K562 (cell line): ENCODE results near the gene KRTAP19-7. TPM values are rescaled to one million over a fixed set of nuclear protein-coding genes. Genes with fewer than 3 reads are reported as not detected.

Source experiments
- ATAC-seq: fragments of 200-7000 bp; cut with Tn5 transposase; 3 replicates; pipeline ENCODE4 v1.9.1; 2020; ENCODE audit warnings: moderate library complexity
- BruUV-seq: library from RNA; stranded (reverse); fragments of 400-500 nt; replicated peaks from 2 replicates; lab custom pipeline; 2021; lab: Mats Ljungman, UMichigan
- CTCF ChIA-PET: fragments of 300-600 bp; formaldehyde crosslinking; extraction: SDS; loops from one replicate; lab custom pipeline; 2021; ENCODE audit warnings: low intra/inter-chr PET ratio; lab: Yijun Ruan, JAX
- POLR2A ChIA-PET: fragments of 300-600, 350-650 bp; sonication (Branson Sonifier 250); formaldehyde crosslinking; extraction: SDS; loops from one replicate; lab custom pipeline; 2021; ENCODE audit warnings: antibody characterized with exemption, inconsistent platforms; lab: Yijun Ruan, JAX
- DNase-seq, 4 experiments: peaks; one replicate each; pipeline versions ENCODE4 v3.0.0 to v3.0.0-alpha.2; 2011 to 2018; ENCODE audit warnings: low spot score in 3 of 4, mixed read lengths in 3 of 4; ENCODE audit errors: extremely low read depth in 1 of 4
- FAIRE-seq: peaks from 2 replicates; lab custom pipeline; 2011; peaks lifted over from hg19 to GRCh38; lab: Jason Lieb, UNC
- H2AFZ ChIP-seq: 2 replicates; pipeline ENCODE4 v1.6.0; 2011; ENCODE audit warnings: low read depth, low read length, control low read depth, inconsistent platforms
- H3K27ac ChIP-seq: fragments of 200-600 bp; 3 replicates; pipeline ENCODE4 v1.8.0; 2011; ENCODE audit warnings: low read depth, mild to moderate bottlenecking, control low read depth, inconsistent platforms, low read length, moderate library complexity, mixed read lengths; ENCODE audit errors: extremely low read depth
- H3K27me3 ChIP-seq, 2 experiments: fragments of 300-600 bp in 1 of 2; 2 replicates in 1 of 2; 3 replicates in 1 of 2; pipeline versions ENCODE4 v1.6.0 to v1.8.0; 2011; ENCODE audit warnings: inconsistent platforms in 2 of 2, low read length in 2 of 2, mild to moderate bottlenecking in 1 of 2, mixed read lengths in 1 of 2, moderate library complexity in 1 of 2; ENCODE audit not compliant: control insufficient read depth in 2 of 2, insufficient read depth in 2 of 2
- H3K36me3 ChIP-seq: fragments of 300-600 bp; 3 replicates; pipeline ENCODE4 v1.8.0; 2011; ENCODE audit warnings: mild to moderate bottlenecking, low read length, inconsistent platforms; ENCODE audit not compliant: control insufficient read depth, insufficient read depth
- H3K4me1 ChIP-seq, 2 experiments: fragments of 200-600 bp in 1 of 2; replicated peaks in 1 of 2; 2 replicates in 1 of 2; 3 replicates in 1 of 2; pipeline versions ENCODE4 v1.5.1 to v1.8.0; 2011; ENCODE audit warnings: inconsistent platforms in 2 of 2, low read length in 2 of 2, mild to moderate bottlenecking in 1 of 2, mixed read lengths in 1 of 2, moderate library complexity in 1 of 2; ENCODE audit not compliant: control insufficient read depth in 2 of 2, insufficient read depth in 2 of 2
- H3K4me2 ChIP-seq: 2 replicates; pipeline ENCODE4 v1.6.1; 2011; ENCODE audit warnings: low read length, control low read depth, inconsistent platforms, mixed read lengths; ENCODE audit not compliant: insufficient read depth
- H3K4me3 ChIP-seq: fragments of 200-600 bp; sonication (generic), shearing (Covaris generic); 2 replicates; pipeline ENCODE4 v1.5.1; 2016; ENCODE audit warnings: control low read depth, inconsistent platforms
- H3K79me2 ChIP-seq: fragments of 200-600 bp; 3 replicates; pipeline ENCODE4 v1.8.0; 2011; ENCODE audit warnings: low read length, inconsistent platforms; ENCODE audit not compliant: control insufficient read depth, insufficient read depth
- H3K9ac ChIP-seq, 2 experiments: 2 replicates each; pipeline versions ENCODE4 v1.6.0 to v1.6.1; 2011; ENCODE audit warnings: low read depth in 2 of 2, low read length in 2 of 2, control low read depth in 1 of 2, inconsistent platforms in 1 of 2, mild to moderate bottlenecking in 1 of 2, mixed read lengths in 1 of 2; ENCODE audit not compliant: insufficient read depth in 1 of 2
- H3K9me1 ChIP-seq: one replicate; pipeline ENCODE4 v1.6.0; 2011; ENCODE audit warnings: inconsistent platforms, mild to moderate bottlenecking, low read length, moderate library complexity; ENCODE audit not compliant: control insufficient read depth, insufficient read depth
- H3K9me3 ChIP-seq: replicated peaks from 2 replicates; pipeline ENCODE4 v1.5.1; 2011; ENCODE audit warnings: low read depth, low read length, inconsistent platforms; ENCODE audit not compliant: control insufficient read depth, insufficient read depth
- H4K20me1 ChIP-seq: replicated peaks from 2 replicates; pipeline ENCODE4 v1.6.1; 2011; ENCODE audit warnings: low read length, inconsistent platforms, mixed read lengths; ENCODE audit not compliant: control insufficient read depth, insufficient read depth
- HSF4 ChIP-seq: fragments of 250-450 bp; sonication (Bioruptor Pico); IDR thresholded peaks from 2 replicates; pipeline ENCODE4 v2.1.2; 2022; ENCODE audit warnings: mild to moderate bottlenecking, moderate library complexity, borderline replicate concordance
- NFIC ChIP-seq: fragments of 450-650 bp; IDR thresholded peaks from 2 replicates; pipeline ENCODE4 v1.6.1; 2017; ENCODE audit warnings: mild to moderate bottlenecking, inconsistent platforms
- NFIX ChIP-seq: fragments of 250-450 bp; sonication (Bioruptor Pico); IDR thresholded peaks from 2 replicates; pipeline ENCODE4 v1.4.0; 2020; ENCODE audit warnings: low read depth, mild to moderate bottlenecking, moderate library complexity
- TAF7 ChIP-seq: fragments of 450-650 bp; IDR thresholded peaks from 2 replicates; pipeline ENCODE4 v1.6.1; 2016; ENCODE audit warnings: missing genetic modification characterization, missing compliant biosample characterization
- TBP ChIP-seq: optimal IDR thresholded peaks from 2 replicates; pipeline ENCODE3; 2011; ENCODE audit warnings: low read depth, low read length, improper control_type of control experiment
- THRA ChIP-seq: fragments of 450-650 bp; IDR thresholded peaks from 2 replicates; pipeline ENCODE4 v1.6.1; 2017; ENCODE audit warnings: mild to moderate bottlenecking, moderate library complexity
- ZNF449 ChIP-seq: fragments of 250-450 bp; sonication (Bioruptor Pico); IDR thresholded peaks from 2 replicates; pipeline ENCODE4 v1.8.0; 2022; ENCODE audit warnings: moderate library complexity, mild to moderate bottlenecking, inconsistent platforms
- WGBS: fragments of 100-300 bp; shearing (Covaris generic); methylation state at CpG from one replicate; pipeline ENCODE4 v1.1.6; 2016; ENCODE audit warnings: low coverage, mixed read lengths; ENCODE audit not compliant: insufficient coverage; ENCODE audit errors: missing lambda C conversion rate; 5-methylcytosine and 5-hydroxymethylcytosine counted together
- in situ Hi-C: fragments of 300-500 bp; cut with MboI; formaldehyde crosslinking; loops from 4 replicates; pipeline ENCODE4 v1.15.0; 2018; ENCODE audit warnings: inconsistent platforms, mixed read lengths
- intact Hi-C: fragments of 100-400 bp; cut with micrococcal nuclease; formaldehyde crosslinking; loops from 2 replicates; pipeline ENCODE4 v1.14.2; 2022
- polyA plus RNA-seq, 8 experiments: library from polyadenylated mRNA; depleted of rRNA in 4 of 8; stranded (reverse) in 5 of 8; unstranded in 3 of 8; fragments of >200 nt; fragmentation: Nextera tagmentation in 2 of 8; fragmentation: Illumina TruSeq in 1 of 8; extraction: Ambion mirVana in 2 of 8; extraction: Trizol in 1 of 8; gene quantifications; 2 replicates each; pipeline versions ENCODE4 v1.2.1 to v1.2.3, GENCODE V29; 2011 to 2014; ENCODE audit warnings: inconsistent platforms in 1 of 8, missing spikeins in 1 of 8
- total RNA-seq, 7 experiments: library from RNA; depleted of rRNA in 6 of 7; stranded (reverse); fragments of >200 nt in 6 of 7; fragmentation: Illumina TruSeq in 2 of 7; extraction: Trizol in 2 of 7; gene quantifications; 2 replicates each; pipeline versions ENCODE4 v1.2.1 to v1.2.3, GENCODE V29; 2011 to 2021; ENCODE audit warnings: low replicate concordance in 1 of 7

KRTAP19-7 gene
- total and polyA plus RNA-seq, 9 of the 15 experiments (the other 6 are each of a cell fraction or from before 2014, with no cell fraction given), result not detected

- no peak overlapping the region for H3K27ac ChIP-seq
- intact Hi-C loops, result no loop called here
- ATAC-seq, result no peak
- DNase-seq, result no peak
- H3K4me2 ChIP-seq, result no peak overlapping the region
- H3K9me1 ChIP-seq, result no peaks in the 10 kb centered on the region
- no peak for TF ChIP-seq HSF4 (CRISPR knock-in tag)
- TF ChIP-seq TAF7 (tag), result no peak
- TF ChIP-seq ZNF449, result no peak
- peak; percentile 77 for TF ChIP-seq NFIC
- no peak for TF ChIP-seq THRA
- peak; percentile 84 for TF ChIP-seq NFIX (CRISPR knock-in tag)
- TF ChIP-seq TBP, result no peak
- 0% methylated on average over 2 of the region's 2 CpGs for WGBS
- no peak overlapping the region for H2AFZ ChIP-seq
- H3K9me3 ChIP-seq, result no peaks in the 10 kb centered on the region; the same call in 1 of the 2 replicates
- ChIA-PET POLR2A (no interaction called here), CTCF (no interaction called here)
- H3K4me3 ChIP-seq, result no peak overlapping the region
- BruUV-seq, result no TSS peak
- H3K9ac ChIP-seq, result no peak overlapping the region
- no peak for FAIRE-seq
- no peaks in the 10 kb centered on the region for H3K4me1 ChIP-seq
- H4K20me1 ChIP-seq, result no peaks in the 10 kb centered on the region
- no peaks in the 10 kb centered on the region for H3K36me3 ChIP-seq
- H3K79me2 ChIP-seq, result no peaks in the 10 kb centered on the region
- no peaks in the 10 kb centered on the region for H3K27me3 ChIP-seq
- in situ Hi-C loops, result no loop called here
These were observed 2.5 kb upstream of the KRTAP19-7 start for GRCh38 chr21:30563630-30564029.
